GM19455 (cell line): ENCODE data around the gene GAB2.
"Not testable (repeated sequence)": the region's sequence is repeated elsewhere in the genome, so short reads cannot be mapped to it uniquely, and the experiment has no call there.

Experiments
- ATAC-seq: cut with Tn5 transposase; IDR thresholded peaks from one replicate; pipeline ENCODE4 v1.9.1; 2021; ENCODE audit not compliant: unreplicated experiment

GAB2 gene

GRCh38 chr11:78318321-78319114 is 99.1 kb downstream of the GAB2 start:
- ATAC-seq = no peak

- ATAC-seq = no peak
These were observed 101.9 kb downstream of the GAB2 start for GRCh38 chr11:78315724-78316123.

GRCh38 chr11:78314762-78315161 is 102.9 kb downstream of the GAB2 start:
- ATAC-seq = no peak

- ATAC-seq = no peak
These were observed 103.7 kb downstream of the GAB2 start for GRCh38 chr11:78313898-78314297.

GRCh38 chr11:78313181-78313795 is 104.3 kb downstream of the GAB2 start:
- ATAC-seq = no peak

GRCh38 chr11:78312712-78313111 is 104.9 kb downstream of the GAB2 start:
- ATAC-seq = no peak

GRCh38 chr11:78311702-78312371 is 105.8 kb downstream of the GAB2 start:
- ATAC-seq = no peak

GRCh38 chr11:78310500-78310909 is 107.1 kb downstream of the GAB2 start:
- ATAC-seq = peak; percentile 86

GRCh38 chr11:78304201-78304600 is 113.4 kb downstream of the GAB2 start:
- ATAC-seq = no peak

GRCh38 chr11:78300108-78300839 is 117.3 kb downstream of the GAB2 start:
- no peak for ATAC-seq

- no peak for ATAC-seq
These were observed 118.5 kb downstream of the GAB2 start for GRCh38 chr11:78299000-78299710.

GRCh38 chr11:78298291-78298771 is 119.3 kb downstream of the GAB2 start:
- ATAC-seq = no peak

- ATAC-seq = no peak
These were observed 121.4 kb downstream of the GAB2 start for GRCh38 chr11:78295991-78296930.

GRCh38 chr11:78295347-78295746 is 122.3 kb downstream of the GAB2 start:
- ATAC-seq = no peak

GRCh38 chr11:78294100-78294499 is 123.5 kb downstream of the GAB2 start:
- not testable (repeated sequence) for ATAC-seq

- no peak for ATAC-seq
These were observed 124.1 kb downstream of the GAB2 start for GRCh38 chr11:78293536-78293935.

GRCh38 chr11:78292109-78292803 is 125.4 kb downstream of the GAB2 start:
- ATAC-seq = no peak

GRCh38 chr11:78291503-78292108 is 126.0 kb downstream of the GAB2 start:
- no peak for ATAC-seq
